HG02678 (cell line): ENCODE results near the gene IQSEC3.

Experiments
- ATAC-seq: cut with Tn5 transposase; IDR thresholded peaks from one replicate; pipeline ENCODE4 v1.9.1; 2021; ENCODE audit warnings: mild to moderate bottlenecking, moderate library complexity; ENCODE audit not compliant: unreplicated experiment

IQSEC3 gene

GRCh38 chr12:227286-227915 is 160.8 kb downstream of the IQSEC3 start:
- no peak for ATAC-seq
